Trophoblast cell (in vitro differentiated cells and primary cell): Measurements from ENCODE around the gene PIK3AP1.
"Not testable (repeated sequence)": the region's sequence is repeated elsewhere in the genome, so short reads cannot be mapped to it uniquely, and the experiment has no call there.

Source experiments
- DNase-seq, 2 donors: peaks; one replicate each; pipeline ENCODE4 v3.0.0-alpha.2; 2016
- H2AFZ ChIP-seq: 2 replicates; pipeline ENCODE4 v1.6.1; 2013; ENCODE audit warnings: low read length, moderate library complexity, mild to moderate bottlenecking; ENCODE audit not compliant: insufficient read depth, poor library complexity
- H2AK5ac ChIP-seq: 2 replicates; pipeline ENCODE4 v1.6.1; 2013; ENCODE audit warnings: mild to moderate bottlenecking, low read length
- H2BK120ac ChIP-seq: 2 replicates; pipeline ENCODE4 v1.6.1; 2013; ENCODE audit warnings: low read length, mild to moderate bottlenecking, moderate library complexity; ENCODE audit not compliant: insufficient read depth, poor library complexity
- H2BK12ac ChIP-seq: 2 replicates; pipeline ENCODE4 v1.6.1; 2013; ENCODE audit warnings: mild to moderate bottlenecking, low read length, moderate library complexity
- H2BK5ac ChIP-seq: 2 replicates; pipeline ENCODE4 v1.6.1; 2013; ENCODE audit warnings: low read length, low read depth, moderate library complexity, mild to moderate bottlenecking; ENCODE audit not compliant: poor library complexity
- H3K14ac ChIP-seq: 2 replicates; pipeline ENCODE4 v1.6.1; 2013; ENCODE audit warnings: mild to moderate bottlenecking, low read length
- H3K18ac ChIP-seq: 2 replicates; pipeline ENCODE4 v1.6.1; 2013; ENCODE audit warnings: mild to moderate bottlenecking, low read length
- H3K23ac ChIP-seq: 2 replicates; pipeline ENCODE4 v1.6.1; 2013; ENCODE audit warnings: low read length
- H3K27ac ChIP-seq: 2 replicates; pipeline ENCODE4 v1.5.1; 2013; ENCODE audit warnings: low read depth, mild to moderate bottlenecking, inconsistent platforms, low read length, moderate library complexity
- H3K27me3 ChIP-seq: 2 replicates; pipeline ENCODE4 v1.6.1; 2013; ENCODE audit warnings: inconsistent platforms, mild to moderate bottlenecking, low read length, moderate library complexity; ENCODE audit not compliant: insufficient read depth
- H3K36me3 ChIP-seq, 2 experiments: 1 replicate in 1 of 2; 2 replicates in 1 of 2; pipeline ENCODE4 v1.6.1; 2013; ENCODE audit warnings: low read length in 2 of 2, mild to moderate bottlenecking in 2 of 2, moderate library complexity in 1 of 2; ENCODE audit not compliant: insufficient read depth in 2 of 2, control insufficient read depth in 1 of 2
- H3K4ac ChIP-seq: 2 replicates; pipeline ENCODE4 v1.6.1; 2013; ENCODE audit warnings: low read depth, mild to moderate bottlenecking, low read length, moderate library complexity
- H3K4me1 ChIP-seq, 2 experiments: 1 replicate in 1 of 2; 2 replicates in 1 of 2; pipeline ENCODE4 v1.6.1; 2013; ENCODE audit warnings: low read length in 2 of 2, mild to moderate bottlenecking in 2 of 2, moderate library complexity in 1 of 2; ENCODE audit not compliant: insufficient read depth in 2 of 2, control insufficient read depth in 1 of 2
- H3K4me2 ChIP-seq: 2 replicates; pipeline ENCODE4 v1.6.1; 2013; ENCODE audit warnings: inconsistent platforms, mild to moderate bottlenecking, low read length, moderate library complexity
- H3K4me3 ChIP-seq: 2 replicates; pipeline ENCODE4 v1.5.1; 2013; ENCODE audit warnings: mild to moderate bottlenecking, low read depth, low read length, inconsistent platforms
- H3K79me1 ChIP-seq: one replicate; pipeline ENCODE4 v1.6.1; 2013; ENCODE audit warnings: low read length
- H3K79me2 ChIP-seq: 2 replicates; pipeline ENCODE4 v1.6.1; 2013; ENCODE audit warnings: low read length, mild to moderate bottlenecking; ENCODE audit not compliant: control insufficient read depth, insufficient read depth, poor library complexity
- H3K9ac ChIP-seq: 2 replicates; pipeline ENCODE4 v1.6.1; 2013; ENCODE audit warnings: mild to moderate bottlenecking, low read length
- H3K9me3 ChIP-seq: 2 replicates; pipeline ENCODE4 v1.6.1; 2013; ENCODE audit warnings: low read depth, mild to moderate bottlenecking, control low read depth, inconsistent platforms, low read length; ENCODE audit not compliant: insufficient read depth
- H4K12ac ChIP-seq: 2 replicates; pipeline ENCODE4 v1.6.1; 2013; ENCODE audit warnings: low read depth, mild to moderate bottlenecking, low read length, moderate library complexity
- H4K8ac ChIP-seq: 2 replicates; pipeline ENCODE4 v1.6.1; 2013; ENCODE audit warnings: low read depth, mild to moderate bottlenecking, low read length, moderate library complexity
- H4K91ac ChIP-seq: one replicate; pipeline ENCODE4 v1.6.1; 2013; ENCODE audit warnings: low read depth, mild to moderate bottlenecking, low read length, moderate library complexity
- WGBS: extraction: QIAGEN DNeasy Blood & Tissue Kit; methylation state at CpG from one replicate; pipeline ENCODE4 v1.1.7; 2013; ENCODE audit warnings: missing lambda C conversion rate; ENCODE audit not compliant: insufficient read length, insufficient coverage; ENCODE audit errors: extremely low coverage; 5-methylcytosine and 5-hydroxymethylcytosine counted together

The PIK3AP1 gene

GRCh38 chr10:96745950-96746349 lies 25.6 kb upstream of the PIK3AP1 start:
- no peak for DNase-seq
- Histone ChIP-seq H2AK5ac (no peak overlapping the region), H3K14ac (no peak overlapping the region), H3K4ac (no peak overlapping the region), H4K12ac (no peak overlapping the region), H3K36me3 (no peaks in the 10 kb centered on the region), H2BK12ac (no peak overlapping the region), H3K27me3 (no peaks in the 10 kb centered on the region), H3K79me1 (no peaks in the 10 kb centered on the region), H3K9me3 (no peaks in the 10 kb centered on the region), H3K18ac (no peak overlapping the region), H3K9ac (no peak overlapping the region), H4K91ac (no peak overlapping the region), H4K8ac (no peak overlapping the region), H3K4me1 (no peaks in the 10 kb centered on the region), H2AFZ (no peak overlapping the region), H3K4me3 (no peak overlapping the region), H2BK5ac (no peak overlapping the region), H3K23ac (no peak overlapping the region), H3K4me2 (no peak overlapping the region), H3K79me2 (no peaks in the 10 kb centered on the region), H3K27ac (no peak overlapping the region), H2BK120ac (no peak overlapping the region)

- no peak overlapping the region for H3K9ac ChIP-seq
- H4K91ac ChIP-seq: no peak overlapping the region
- no CpG with 5 or more reads among the region's 7 CpGs for WGBS
- no peaks in the 10 kb centered on the region for H3K27me3 ChIP-seq
- H2BK120ac ChIP-seq: no peak overlapping the region
- no peak overlapping the region for H2BK5ac ChIP-seq
- H3K36me3 ChIP-seq: no peaks in the 10 kb centered on the region
- no peak overlapping the region for H3K4me2 ChIP-seq
- no peak overlapping the region for H2AK5ac ChIP-seq
- no peaks in the 10 kb centered on the region for H3K79me1 ChIP-seq
- H3K9me3 ChIP-seq: no peaks in the 10 kb centered on the region
- H3K79me2 ChIP-seq: no peaks in the 10 kb centered on the region
- no peak overlapping the region for H3K4me3 ChIP-seq
- no peak overlapping the region for H3K14ac ChIP-seq
- H3K23ac ChIP-seq: no peak overlapping the region
- no peaks in the 10 kb centered on the region for H3K4me1 ChIP-seq
- H2BK12ac ChIP-seq: no peak overlapping the region
- no peak overlapping the region for H3K18ac ChIP-seq
- H4K12ac ChIP-seq: no peak overlapping the region
- H3K4ac ChIP-seq: no peak overlapping the region
- no peak overlapping the region for H4K8ac ChIP-seq
- no peak for DNase-seq
- no peak overlapping the region for H3K27ac ChIP-seq
- no peak overlapping the region for H2AFZ ChIP-seq
Observed at GRCh38 chr10:96743988-96744585, 23.8 kb upstream of the PIK3AP1 start.

- H3K36me3 ChIP-seq, H3K18ac ChIP-seq, H4K91ac ChIP-seq, H3K27me3 ChIP-seq, H3K9me3 ChIP-seq, H3K4me3 ChIP-seq, H3K79me2 ChIP-seq, DNase-seq, H4K12ac ChIP-seq, H3K79me1 ChIP-seq, H2BK120ac ChIP-seq, H2BK5ac ChIP-seq, H3K9ac ChIP-seq, H3K27ac ChIP-seq, H3K23ac ChIP-seq, H2AFZ ChIP-seq, H3K14ac ChIP-seq, H2AK5ac ChIP-seq, H4K8ac ChIP-seq, H3K4me2 ChIP-seq, H3K4ac ChIP-seq, H3K4me1 ChIP-seq, H2BK12ac ChIP-seq: not testable (repeated sequence)
- WGBS: no CpG with 5 or more reads among the region's 6 CpGs
Observed at GRCh38 chr10:96741557-96741956, 21.2 kb upstream of the PIK3AP1 start.

- H3K18ac ChIP-seq: no peak overlapping the region
- no peak overlapping the region for H3K4ac ChIP-seq
- no peaks in the 10 kb centered on the region for H3K36me3 ChIP-seq
- H3K4me3 ChIP-seq: no peak overlapping the region
- H3K9ac ChIP-seq: no peak overlapping the region
- no peaks in the 10 kb centered on the region for H3K79me2 ChIP-seq
- H2AK5ac ChIP-seq: no peak overlapping the region
- H3K27ac ChIP-seq: no peak overlapping the region
- no peak for DNase-seq
- no peak overlapping the region for H4K8ac ChIP-seq
- H2BK5ac ChIP-seq: no peak overlapping the region
- no peaks in the 10 kb centered on the region for H3K4me1 ChIP-seq
- H4K12ac ChIP-seq: no peak overlapping the region
- H2BK120ac ChIP-seq: no peak overlapping the region
- no peak overlapping the region for H4K91ac ChIP-seq
- no peak overlapping the region for H3K14ac ChIP-seq
- H3K4me2 ChIP-seq: no peak overlapping the region
- H3K79me1 ChIP-seq: no peaks in the 10 kb centered on the region
- no peak overlapping the region for H2AFZ ChIP-seq
- no peaks in the 10 kb centered on the region for H3K27me3 ChIP-seq
- H3K9me3 ChIP-seq: no peaks in the 10 kb centered on the region
- H3K23ac ChIP-seq: no peak overlapping the region
- no CpG with 5 or more reads among the region's 9 CpGs for WGBS
- no peak overlapping the region for H2BK12ac ChIP-seq
Observed at GRCh38 chr10:96740579-96741281, 20.4 kb upstream of the PIK3AP1 start.
